ENCODE measurements around the gene HYKK.
"Not testable (repeated sequence)": the region's sequence is repeated elsewhere in the genome, so short reads cannot be mapped to it uniquely, and the experiment has no call there.

- not testable (repeated sequence) for TF ChIP-seq CTCF, POLR2A (IDR thresholded peaks at IDR 0.05)
Measured at GRCh38 chr15:78560201-78560600, 52.8 kb downstream of the HYKK start.
